Chondrocyte (in vitro differentiated cells): ENCODE measurements around the gene NKIRAS2. TPM values are rescaled to one million over a fixed set of nuclear protein-coding genes. Genes with fewer than 3 reads are reported as not detected.

Experiments used
- DNase-seq: peaks from one replicate; pipeline ENCODE4 v3.0.0; 2021; ENCODE audit warnings: mixed read lengths, low spot score
- H3K27ac Mint-ChIP-seq: one replicate; pipeline ENCODE4 v1.8.0; 2021; ENCODE audit warnings: mild to moderate bottlenecking, moderate library complexity, mixed read lengths; ENCODE audit not compliant: unreplicated experiment
- H3K27me3 Mint-ChIP-seq: 2 replicates; pipeline ENCODE4 v1.8.0; 2021; ENCODE audit warnings: low read depth, mixed read lengths
- H3K36me3 Mint-ChIP-seq: 2 replicates; pipeline ENCODE4 v1.8.0; 2021; ENCODE audit warnings: low read depth, mixed read lengths
- H3K4me1 Mint-ChIP-seq: 2 replicates; pipeline ENCODE4 v1.8.0; 2021; ENCODE audit warnings: low read depth, mild to moderate bottlenecking, mixed read lengths
- H3K4me3 Mint-ChIP-seq: one replicate; pipeline ENCODE4 v1.8.0; 2021; ENCODE audit warnings: mild to moderate bottlenecking, moderate library complexity, mixed read lengths; ENCODE audit not compliant: unreplicated experiment
- H3K9me3 Mint-ChIP-seq: 2 replicates; pipeline ENCODE4 v1.8.0; 2021; ENCODE audit warnings: low read depth, mixed read lengths
- CTCF ChIP-seq: fragments of 200-600 bp; sonication (generic); IDR thresholded peaks from 2 replicates; pipeline ENCODE4 v1.5.0; 2021; ENCODE audit warnings: antibody characterized with exemption, mild to moderate bottlenecking, moderate library complexity
- total RNA-seq: library from RNA; stranded (reverse); gene quantifications from 3 replicates; pipeline ENCODE4 v1.2.1, GENCODE V29; 2021

Gene NKIRAS2
- total RNA-seq, 1 donor from 2014 or later: 56.9 TPM

GRCh38 chr17:42051645-42052044 is 31.8 kb downstream of the NKIRAS2 start:
- no peak overlapping the region for H3K27ac Mint-ChIP-seq
- no peaks in the 10 kb centered on the region for H3K9me3 Mint-ChIP-seq
- H3K27me3 Mint-ChIP-seq: peaks cover 26% of the 10 kb centered on the region
- H3K36me3 Mint-ChIP-seq: no peaks in the 10 kb centered on the region
- TF ChIP-seq CTCF: no peak
- no peak for DNase-seq
- peaks cover 9% of the 10 kb centered on the region for H3K4me1 Mint-ChIP-seq
- H3K4me3 Mint-ChIP-seq: peak overlapping the region; percentile 15

- no peak overlapping the region for H3K27ac Mint-ChIP-seq
- peaks cover 9% of the 10 kb centered on the region for H3K4me1 Mint-ChIP-seq
- TF ChIP-seq CTCF: no peak
- H3K9me3 Mint-ChIP-seq: no peaks in the 10 kb centered on the region
- H3K36me3 Mint-ChIP-seq: no peaks in the 10 kb centered on the region
- H3K27me3 Mint-ChIP-seq: peaks cover 26% of the 10 kb centered on the region
- DNase-seq: no peak
- no peak overlapping the region for H3K4me3 Mint-ChIP-seq
Measured at GRCh38 chr17:42052346-42052877, 32.5 kb downstream of the NKIRAS2 start.

GRCh38 chr17:42053731-42054500 is 34.0 kb downstream of the NKIRAS2 start:
- peaks cover 9% of the 10 kb centered on the region for H3K4me1 Mint-ChIP-seq
- no peak overlapping the region for H3K4me3 Mint-ChIP-seq
- H3K36me3 Mint-ChIP-seq: no peaks in the 10 kb centered on the region
- no peak for DNase-seq
- H3K27ac Mint-ChIP-seq: no peak overlapping the region
- peaks cover 26% of the 10 kb centered on the region for H3K27me3 Mint-ChIP-seq
- TF ChIP-seq CTCF: no peak
- no peaks in the 10 kb centered on the region for H3K9me3 Mint-ChIP-seq

GRCh38 chr17:42055027-42055426 is 35.1 kb downstream of the NKIRAS2 start:
- Mint-ChIP-seq H3K9me3 (no peaks in the 10 kb centered on the region), H3K27ac (no peak overlapping the region), H3K36me3 (no peaks in the 10 kb centered on the region), H3K4me1 (peaks cover 6% of the 10 kb centered on the region), H3K4me3 (no peak overlapping the region), H3K27me3 (peaks cover 26% of the 10 kb centered on the region)
- TF ChIP-seq CTCF: no peak
- DNase-seq: no peak

GRCh38 chr17:42055496-42055895 is 35.6 kb downstream of the NKIRAS2 start:
- TF ChIP-seq CTCF: no peak
- Mint-ChIP-seq H3K4me1 (peaks cover 5% of the 10 kb centered on the region), H3K27me3 (peaks cover 26% of the 10 kb centered on the region), H3K27ac (no peak overlapping the region), H3K9me3 (no peaks in the 10 kb centered on the region), H3K4me3 (no peak overlapping the region), H3K36me3 (no peaks in the 10 kb centered on the region)
- DNase-seq: no peak
